HG02870 (cell line): ENCODE data around the gene PRR29.
A peak's percentile ranks its signal among the peaks of the same experiment; 100 is the strongest.

ENCODE experiments used
- ATAC-seq: cut with Tn5 transposase; IDR thresholded peaks from one replicate; pipeline ENCODE4 v1.9.1; 2021; ENCODE audit warnings: mild to moderate bottlenecking, moderate library complexity; ENCODE audit not compliant: unreplicated experiment

PRR29 gene

DNA sequence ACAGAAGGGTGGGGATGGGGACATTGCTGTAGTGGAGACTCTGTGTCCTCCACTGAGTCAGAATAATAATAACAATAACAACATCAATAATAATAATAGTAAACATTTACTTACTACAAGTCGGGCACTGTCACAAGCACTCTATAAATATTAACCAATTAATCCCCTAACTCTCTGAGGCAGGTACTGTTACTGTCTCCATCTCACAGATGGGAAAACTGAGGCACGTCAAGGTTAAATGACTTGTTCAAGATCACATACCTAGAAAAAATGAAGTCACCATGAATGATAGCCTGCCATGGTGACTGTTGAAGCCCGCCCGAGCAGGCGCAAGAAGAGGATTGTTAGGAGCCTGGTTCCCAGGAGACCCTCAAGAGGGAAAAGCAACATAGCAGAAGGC is 10.2 kb downstream of the PRR29 start:
- no peak for ATAC-seq

DNA sequence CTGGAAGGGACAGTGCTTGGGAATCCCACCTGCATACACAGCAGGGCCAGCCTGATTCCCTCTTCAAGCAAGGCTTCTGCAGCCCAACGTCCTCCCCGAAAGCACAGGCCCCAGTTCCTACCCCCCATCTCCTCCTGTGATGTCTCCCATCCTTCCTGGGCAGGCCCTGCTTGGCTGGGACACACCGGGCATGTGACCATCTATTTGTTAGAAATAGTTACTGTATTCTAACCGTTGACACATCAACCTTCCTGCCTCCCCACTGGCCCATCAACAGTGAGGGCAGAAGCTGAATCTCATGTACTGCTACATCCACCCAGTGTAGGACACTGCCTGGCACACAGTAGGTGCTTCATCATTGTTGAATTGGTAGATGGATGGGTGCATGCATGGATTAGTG is 10.7 kb downstream of the PRR29 start:
- ATAC-seq, result no peak

DNA sequence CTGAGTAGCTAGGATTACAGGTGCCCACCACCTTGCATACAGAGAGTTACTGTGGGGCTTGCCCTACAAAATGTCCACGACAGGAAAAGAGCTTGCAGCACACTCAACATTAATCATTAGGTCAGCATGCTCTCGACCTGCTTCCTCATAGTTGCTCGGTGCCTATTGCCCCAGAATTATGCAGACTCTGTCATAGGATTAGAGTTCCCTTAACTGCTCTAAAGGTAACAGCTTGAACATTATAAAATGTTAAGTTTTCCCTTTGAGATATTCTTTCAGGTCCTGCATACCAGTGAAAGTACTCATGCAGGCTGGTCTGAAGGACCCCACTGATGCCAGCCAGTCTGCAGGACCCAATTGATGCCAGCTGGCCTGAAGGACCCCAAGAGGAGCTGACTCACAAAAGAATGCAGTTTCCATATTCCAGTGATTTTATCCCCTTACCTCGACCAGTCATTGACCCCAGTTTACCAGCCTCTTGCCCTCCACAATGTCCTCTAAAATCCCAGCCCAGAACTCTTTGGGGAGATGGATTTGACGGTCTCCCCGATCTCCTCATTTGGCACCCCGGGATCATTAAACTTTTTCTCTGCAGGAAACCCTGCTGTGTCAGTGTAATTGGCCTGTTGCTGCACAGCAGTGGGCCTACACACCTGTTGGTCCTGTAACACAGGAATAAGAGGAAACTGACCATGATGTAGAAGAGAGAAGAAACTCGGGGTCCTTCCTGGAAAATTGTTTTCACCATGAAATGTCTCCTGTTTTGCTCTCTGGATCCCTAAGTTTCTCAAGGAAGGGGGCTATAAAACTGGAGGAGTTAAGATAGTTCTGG is 11.6 kb downstream of the PRR29 start:
- no peak for ATAC-seq

DNA sequence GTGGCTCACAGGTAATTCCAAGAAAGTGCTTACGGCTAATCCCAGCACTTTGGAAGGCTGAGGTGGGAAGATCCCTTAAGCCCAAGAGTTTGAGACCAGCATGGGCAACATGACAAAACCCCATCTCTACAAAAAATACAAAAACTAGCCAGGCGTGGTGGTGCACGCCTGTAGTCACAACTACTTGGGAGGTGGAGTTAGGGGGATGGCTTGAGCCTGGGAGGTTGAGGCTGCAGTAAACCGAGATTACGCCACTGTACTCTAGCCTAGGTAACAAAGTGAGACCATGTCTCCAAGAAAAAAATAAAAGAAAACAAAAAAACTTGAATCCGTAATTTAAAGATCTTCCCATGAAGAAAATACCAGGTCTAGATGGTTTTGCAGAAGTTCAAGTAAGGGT is 17.3 kb downstream of the PRR29 start:
- no peak for ATAC-seq

DNA sequence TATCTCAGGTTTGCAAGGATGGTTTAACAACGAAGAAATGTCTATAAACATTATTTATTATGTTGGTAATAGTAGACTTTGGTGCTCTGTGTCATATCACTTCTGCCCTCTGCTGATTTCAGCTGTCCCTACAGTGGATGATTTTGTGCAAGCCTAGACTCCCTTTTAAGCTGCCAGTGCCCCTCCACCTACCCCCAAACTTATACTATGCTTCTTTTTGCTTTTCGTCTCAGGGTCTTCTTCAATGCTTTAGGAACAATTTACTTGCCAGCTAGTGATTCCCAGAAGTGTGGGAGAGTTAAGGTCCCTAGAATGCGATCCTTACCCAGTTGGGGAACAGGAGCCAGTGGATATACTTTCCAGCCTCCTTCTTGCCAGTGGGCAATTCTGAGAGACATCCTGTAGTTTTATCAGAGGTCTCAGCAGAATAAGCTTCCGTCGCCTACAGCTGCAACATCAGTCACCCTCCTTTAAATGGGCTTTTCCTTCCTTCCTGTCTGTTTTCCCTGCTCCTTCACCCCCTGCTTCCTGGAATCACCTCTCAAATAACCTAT is 18.2 kb downstream of the PRR29 start:
- ATAC-seq, result no peak

DNA sequence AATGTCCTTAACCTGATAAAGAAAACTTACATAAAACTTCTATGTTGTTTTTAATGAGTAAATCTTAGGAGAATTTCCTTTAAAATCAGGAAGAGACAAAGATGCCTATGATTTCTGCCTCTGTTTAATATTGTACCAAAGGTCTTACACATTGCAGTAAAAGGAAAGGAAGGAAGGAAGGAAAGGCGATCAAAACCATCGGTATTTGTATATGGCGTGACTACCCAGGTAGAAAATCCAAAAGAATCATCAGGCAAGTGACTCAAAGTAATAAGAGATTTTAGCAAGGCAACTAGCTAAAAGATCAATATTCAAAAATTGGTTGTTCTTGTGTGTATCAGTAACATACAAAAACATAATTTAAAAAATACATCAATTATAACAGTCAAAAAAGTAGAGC is 18.8 kb downstream of the PRR29 start:
- ATAC-seq, result no peak

DNA sequence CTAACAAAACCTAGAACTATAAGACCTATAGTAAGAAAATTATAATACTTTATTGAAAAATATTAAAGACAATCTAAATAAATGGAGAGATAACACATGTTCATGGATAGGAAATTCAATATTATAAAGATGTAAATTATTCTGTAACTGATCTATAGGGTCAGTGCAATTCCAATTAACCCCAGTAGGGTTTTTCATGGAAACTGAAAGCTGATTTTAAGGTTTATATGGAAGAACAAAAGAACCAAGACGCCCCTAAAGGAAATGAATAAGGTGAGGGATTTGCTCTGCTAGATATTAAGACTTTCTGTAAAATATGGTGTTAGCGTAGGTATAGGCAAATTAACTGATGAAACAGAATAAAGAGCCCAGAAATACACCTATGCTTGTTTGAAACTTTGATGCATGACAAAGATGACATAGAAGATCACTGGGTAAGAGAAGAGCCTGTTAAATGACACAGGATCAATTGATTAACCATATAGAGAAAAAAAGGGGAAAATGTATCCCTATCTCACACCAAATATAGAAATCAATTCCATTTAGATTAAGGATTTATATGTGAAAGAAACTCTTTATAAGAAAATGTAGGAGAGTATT is 19.3 kb downstream of the PRR29 start:
- ATAC-seq, result no peak

DNA sequence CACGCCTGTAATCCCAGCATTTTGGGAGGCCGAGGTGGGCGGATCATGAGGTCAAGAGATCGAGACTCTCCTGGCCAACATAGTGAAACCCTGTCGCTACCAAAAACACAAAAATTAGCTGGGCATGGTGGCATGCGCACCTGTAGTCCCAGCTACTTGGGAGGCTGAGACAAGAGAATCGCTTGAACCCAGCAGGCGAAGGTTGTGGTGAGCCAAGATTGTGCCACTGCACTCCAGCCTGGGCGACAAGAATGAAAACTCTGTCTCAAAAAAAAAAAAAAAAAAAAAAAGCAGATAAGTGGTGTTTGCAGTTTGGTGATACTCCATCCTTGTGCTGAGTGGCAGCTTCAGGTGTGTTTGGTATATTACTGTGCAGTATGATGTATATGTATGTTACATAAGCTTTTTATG is 21.4 kb downstream of the PRR29 start:
- ATAC-seq, result peak; percentile 3

DNA sequence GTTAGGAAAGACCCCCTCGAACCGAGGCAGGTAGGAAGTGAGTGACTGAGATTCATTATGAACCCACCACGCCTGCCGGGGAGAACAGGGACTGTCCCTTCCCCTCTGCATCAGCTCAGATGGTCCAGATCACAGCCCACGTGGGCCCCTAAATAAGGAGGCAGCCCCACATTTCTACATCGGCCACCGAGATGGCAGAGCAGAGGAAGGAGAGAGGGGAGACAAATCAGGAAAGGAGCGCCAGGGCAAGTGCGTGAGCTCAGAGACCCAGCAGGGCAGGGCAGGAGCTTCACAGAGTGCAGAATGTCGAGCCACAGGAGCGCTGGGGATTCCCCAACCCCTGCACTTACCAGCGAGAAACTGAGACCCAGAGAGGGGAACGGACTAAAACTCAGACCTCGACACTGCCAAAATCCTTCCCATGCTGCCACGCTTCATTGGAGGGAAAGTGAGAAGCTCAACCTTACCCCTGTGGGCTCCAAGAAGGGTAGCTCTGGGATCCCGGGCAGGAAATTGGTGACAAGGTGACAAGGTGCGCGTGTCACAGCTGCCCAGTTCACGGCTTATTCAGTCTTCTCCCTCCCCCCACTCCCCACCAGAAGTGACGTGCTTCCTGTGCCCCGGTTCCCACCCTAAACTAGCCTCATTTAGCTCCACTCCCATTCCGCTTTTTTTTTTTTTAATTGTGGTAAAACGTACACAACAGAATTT is 22.1 kb downstream of the PRR29 start, which contains the start of gene ICAM2:
Gene ICAM2, minus strand, starts transcription at position 578 of the 711 bp plus-strand sequence. CDS start 13,942 bp downstream, outside the sequence.
- ATAC-seq, result peak; percentile 61

DNA sequence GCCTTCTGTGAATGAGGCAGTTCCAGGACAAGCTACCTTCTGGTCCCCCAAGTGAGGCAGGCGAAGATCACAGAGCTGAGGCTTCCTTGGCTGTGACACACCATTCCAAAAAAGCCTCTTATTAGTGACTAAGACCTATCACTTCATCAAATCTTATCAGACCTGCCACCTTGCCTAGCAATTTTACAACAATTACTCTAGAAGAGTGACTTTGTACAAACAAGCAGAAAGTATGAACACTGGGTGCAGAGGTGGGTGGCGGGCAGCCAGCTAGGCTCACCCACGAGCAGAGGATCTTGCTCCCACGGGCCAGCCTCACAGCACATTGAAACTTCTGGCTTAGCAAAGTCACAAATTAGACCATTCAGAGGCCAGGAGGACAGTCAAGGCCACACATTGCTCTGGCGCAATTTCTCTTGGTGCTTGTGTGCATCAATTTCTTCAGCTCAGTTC is 24.5 kb downstream of the PRR29 start:
- ATAC-seq, result no peak

DNA sequence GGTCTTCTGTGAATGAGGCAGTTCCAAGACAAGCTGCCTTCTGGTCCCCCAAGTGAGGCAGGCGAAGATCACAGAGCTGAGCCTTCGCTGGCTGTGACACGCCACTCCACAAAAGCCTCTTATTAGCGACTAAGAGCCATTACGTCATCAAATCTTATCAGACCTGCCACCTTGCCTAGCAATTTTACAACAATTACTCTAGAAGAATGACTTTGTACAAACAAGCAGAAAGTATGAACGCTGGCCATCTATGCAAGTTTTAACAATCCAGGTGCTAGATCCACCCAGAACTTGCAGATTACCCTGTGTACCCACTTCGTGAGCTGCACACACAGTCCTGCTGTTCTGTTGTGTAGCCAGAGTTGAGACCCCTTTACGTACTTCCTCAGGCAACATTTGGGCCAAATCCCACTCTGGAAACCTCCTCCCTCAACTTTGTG is 26.1 kb downstream of the PRR29 start:
- no peak for ATAC-seq

DNA sequence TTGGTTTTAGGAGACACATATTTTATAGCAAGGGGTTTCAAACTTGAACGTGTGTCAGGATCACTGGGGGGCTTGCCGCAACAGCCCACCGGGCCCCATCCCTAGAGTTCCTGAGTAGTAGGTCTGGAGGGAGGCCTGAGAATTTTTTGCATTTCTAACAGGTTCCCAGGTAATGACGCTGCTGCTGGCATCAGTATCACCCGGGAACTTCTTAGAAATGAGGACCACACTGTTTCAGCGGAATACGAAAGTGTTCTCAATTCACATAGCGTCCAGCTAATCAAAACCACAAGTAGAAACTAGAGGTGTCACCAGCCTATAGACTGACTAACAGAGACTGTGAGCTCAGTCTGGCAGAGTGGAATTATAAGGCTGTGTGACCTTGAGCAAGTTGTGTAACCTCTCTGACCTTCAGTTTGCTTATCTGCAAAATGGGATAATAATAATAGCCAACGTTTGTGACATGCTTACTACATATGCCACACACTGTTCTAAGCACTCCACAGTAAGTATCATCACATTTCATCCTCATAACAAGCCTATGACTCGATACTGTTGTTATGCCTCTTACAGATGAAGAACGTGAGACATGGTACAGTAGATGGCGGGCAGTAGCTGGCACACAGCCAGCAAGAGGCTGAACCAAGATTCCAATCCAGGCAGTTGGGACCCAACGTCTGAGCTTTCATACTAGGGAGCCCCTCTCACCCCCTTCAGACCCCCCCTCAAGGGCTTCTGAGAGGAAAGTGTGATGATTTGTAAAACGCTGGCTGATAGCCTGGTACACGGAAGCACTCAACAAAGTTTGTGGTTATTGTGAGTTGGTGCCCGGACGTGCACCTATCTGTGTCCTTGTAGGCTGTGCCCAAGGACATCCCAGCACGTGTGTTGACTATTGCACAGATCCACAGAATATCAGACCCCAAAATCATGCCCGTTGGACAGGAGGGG is 26.9 kb downstream of the PRR29 start:
- no peak for ATAC-seq

DNA sequence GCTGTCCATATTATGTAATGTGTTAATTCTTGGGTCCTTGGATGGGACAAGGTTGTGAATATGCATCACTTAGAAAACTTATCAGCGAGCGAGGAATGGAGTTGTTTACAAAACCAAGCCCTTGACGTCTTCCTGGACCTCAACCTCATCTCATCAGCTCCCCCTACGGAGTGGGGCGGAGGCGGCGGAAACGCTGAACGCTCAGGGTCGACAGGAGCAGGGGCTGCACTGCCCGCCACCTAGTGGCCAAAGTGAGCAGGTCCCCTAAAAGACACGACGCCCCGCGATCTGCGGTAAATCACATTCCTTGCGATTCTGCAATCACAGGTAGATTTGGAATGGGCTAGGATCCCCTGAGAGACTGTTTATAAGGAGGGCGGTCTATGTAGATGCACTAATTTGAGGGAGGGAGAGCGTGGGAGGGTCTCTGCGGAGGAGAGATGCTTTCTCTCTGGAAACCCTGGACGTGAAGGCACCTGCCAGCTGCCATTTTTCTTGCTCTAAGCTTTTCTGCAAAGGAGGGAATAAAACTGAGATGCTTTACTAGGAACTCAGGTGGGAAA is 27.7 kb downstream of the PRR29 start:
- ATAC-seq, result peak; percentile 63

DNA sequence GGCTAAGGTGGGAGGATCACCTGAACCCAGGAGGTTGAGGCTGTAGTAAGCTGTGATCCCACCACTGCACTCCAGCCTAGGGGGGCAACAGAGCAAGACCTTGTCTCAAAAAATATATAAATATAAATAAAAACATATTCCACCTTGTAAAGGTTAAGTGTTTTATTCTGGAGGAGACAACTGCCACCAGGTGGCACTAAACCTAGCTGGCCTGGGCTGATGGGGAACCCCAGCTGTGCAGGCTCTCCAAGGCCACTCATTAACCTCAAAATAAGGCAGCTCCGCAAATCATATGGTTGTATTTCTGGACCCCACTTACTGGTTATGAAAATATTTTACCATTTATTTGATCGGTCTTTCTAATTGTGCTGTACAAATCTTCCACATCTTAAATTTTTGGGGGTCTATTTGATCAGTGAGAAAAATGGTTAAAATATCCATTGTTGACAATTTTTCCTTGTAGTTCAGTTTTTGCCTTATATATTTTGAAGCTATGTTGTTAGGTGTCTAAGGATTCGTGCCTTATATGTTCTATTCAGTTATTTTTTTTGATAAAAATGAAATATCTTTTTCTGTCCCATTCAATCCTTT is 30.8 kb downstream of the PRR29 start:
- no peak for ATAC-seq

DNA sequence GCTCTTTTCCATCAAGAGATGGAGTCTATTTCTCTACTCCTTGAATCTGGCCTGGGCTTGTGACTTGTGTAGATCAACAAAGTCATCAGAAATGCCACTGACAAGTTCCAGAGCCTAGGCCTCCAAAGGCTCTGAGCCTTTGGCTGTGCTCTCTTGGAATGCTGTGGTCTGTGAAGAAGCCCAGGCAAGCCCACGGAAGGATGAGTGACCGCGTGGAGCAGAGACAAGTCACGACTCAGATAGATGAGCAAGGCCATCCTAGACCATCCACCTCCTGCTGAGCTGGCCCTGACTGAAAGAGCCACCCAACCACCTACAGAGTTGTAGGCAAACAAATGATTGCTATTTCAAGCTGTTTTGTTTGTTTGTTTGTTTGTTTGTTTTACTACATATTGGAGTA is 33.9 kb downstream of the PRR29 start:
- ATAC-seq, result no peak

DNA sequence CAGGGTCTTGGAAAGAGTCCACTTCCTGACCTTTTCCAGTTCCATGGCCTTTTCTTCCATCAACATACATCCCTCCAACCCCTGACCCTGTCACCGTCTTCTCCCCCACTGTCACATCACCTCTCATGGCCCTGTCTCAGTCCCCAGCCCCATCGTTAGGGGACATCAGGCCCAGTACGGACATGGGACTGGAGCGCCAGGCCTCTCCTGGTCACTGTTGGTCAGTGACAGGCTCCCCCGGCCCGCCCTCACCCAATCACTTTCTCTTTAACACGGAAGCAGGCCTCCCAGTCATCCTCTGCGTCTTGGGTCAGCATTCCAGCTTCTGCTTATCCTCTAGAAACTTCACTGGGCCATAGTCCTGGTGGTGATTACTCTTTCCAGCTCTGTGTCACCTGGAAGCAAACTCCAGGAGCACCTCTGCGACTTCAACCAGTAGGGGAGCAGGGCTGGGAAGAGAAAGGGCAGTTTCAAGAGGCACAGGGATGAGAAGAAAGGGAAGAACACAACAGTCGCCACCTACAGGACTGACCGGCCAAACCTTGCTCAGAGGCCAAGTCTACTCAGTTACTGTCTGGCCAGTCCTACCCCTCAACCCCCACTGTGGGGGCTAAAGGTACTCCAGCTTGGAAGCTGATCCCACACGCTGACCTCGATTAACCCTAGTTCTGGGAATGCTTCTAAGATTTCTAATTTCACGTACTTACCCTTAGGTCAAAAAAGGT is 38.2 kb downstream of the PRR29 start:
- ATAC-seq, result no peak

DNA sequence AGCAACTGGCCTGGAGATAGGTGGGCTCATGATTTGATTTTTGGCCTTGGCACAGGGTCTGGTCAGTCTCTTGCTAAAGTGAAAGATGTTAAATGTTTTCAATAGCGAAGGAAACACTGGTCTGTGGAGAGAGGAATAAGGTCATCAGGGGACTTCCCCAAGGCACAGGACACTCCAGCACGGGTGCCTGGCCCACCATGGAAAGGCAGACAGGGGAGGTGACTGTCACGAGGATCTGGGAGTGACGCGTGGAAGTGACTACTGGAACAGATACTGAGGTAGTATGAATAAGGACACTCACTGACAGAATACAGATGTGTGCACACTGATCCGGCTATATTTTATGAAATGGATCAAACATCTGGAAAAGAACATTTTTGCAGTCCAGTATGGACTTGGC is 39.0 kb downstream of the PRR29 start:
- no peak for ATAC-seq

DNA sequence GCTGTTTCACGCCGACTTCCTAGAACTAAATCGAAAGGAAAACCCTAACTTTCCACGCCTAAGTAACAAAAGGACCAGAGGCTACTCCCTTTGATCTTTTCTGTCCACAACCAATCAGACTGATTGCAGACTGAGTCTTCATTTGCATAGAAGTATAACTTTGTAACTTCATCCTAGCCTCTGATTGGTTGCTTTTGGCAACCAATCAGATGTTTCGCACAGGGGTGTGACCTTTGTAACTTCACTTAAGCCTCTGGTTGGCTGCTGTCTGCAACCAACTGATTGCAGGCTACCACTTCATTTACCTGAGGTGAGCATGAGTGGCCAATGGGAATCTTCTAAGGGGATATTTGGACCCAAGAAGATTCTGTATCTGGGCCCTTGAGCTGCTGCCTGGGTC is 39.7 kb downstream of the PRR29 start:
- no peak for ATAC-seq
